Erythroblast (primary cell): ENCODE measurements around the gene NUMBL.
"Not testable (repeated sequence)": the region's sequence is repeated elsewhere in the genome, so short reads cannot be mapped to it uniquely, and the experiment has no call there.

ENCODE experiments used
- DNase-seq, 2 experiments: peaks; one replicate each; lab custom pipeline; 2025; lab: John Stamatoyannopoulos, UW
- GATA1 ChIP-seq: IDR thresholded peaks from 2 replicates; pipeline ENCODE4 v1.6.1; 2011; ENCODE audit warnings: low read depth, mild to moderate bottlenecking, control low read depth, low read length, moderate library complexity
- POLR2A ChIP-seq: IDR thresholded peaks from 2 replicates; pipeline ENCODE4 v1.6.1; 2011; ENCODE audit warnings: mild to moderate bottlenecking, low read length

Gene NUMBL

DNA sequence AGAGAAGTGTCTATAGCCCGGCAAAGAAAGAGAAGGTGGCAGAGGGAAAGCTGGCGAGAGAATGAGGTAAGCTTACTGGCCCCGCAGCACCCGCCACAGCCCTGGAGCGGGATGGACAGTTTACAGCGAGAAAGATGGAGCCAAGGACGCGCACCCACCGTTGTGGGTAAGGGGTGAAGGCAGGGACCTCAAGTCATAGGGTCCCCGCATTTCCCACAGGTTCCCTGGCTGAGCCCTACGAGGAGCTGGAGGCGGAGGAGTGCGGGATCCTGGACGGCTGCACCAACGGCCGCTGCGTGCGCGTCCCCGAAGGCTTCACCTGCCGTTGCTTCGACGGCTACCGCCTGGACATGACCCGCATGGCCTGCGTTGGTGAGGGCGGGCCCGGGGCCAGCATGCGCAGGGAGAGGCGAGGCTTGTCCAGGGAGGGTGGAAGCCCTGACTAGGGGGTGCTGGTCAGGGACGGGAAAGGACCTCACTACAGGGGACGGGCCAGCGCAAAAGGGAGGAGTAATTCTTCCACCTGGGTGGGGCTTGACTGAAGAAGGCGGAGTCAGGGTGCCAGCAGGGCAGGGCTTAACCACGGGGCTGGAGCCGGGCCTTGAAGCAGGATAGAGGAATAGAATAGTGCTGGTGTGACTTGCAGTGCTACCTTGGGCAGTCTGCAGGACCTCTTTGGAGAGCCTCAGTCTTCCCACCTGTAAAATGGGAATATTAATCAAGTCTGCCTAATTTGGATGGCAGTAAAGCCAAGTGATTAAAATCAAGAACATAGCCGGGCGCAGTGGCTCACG is 62.8 kb downstream of the NUMBL start:
- TF ChIP-seq GATA1 (no peak), POLR2A (no peak)

DNA sequence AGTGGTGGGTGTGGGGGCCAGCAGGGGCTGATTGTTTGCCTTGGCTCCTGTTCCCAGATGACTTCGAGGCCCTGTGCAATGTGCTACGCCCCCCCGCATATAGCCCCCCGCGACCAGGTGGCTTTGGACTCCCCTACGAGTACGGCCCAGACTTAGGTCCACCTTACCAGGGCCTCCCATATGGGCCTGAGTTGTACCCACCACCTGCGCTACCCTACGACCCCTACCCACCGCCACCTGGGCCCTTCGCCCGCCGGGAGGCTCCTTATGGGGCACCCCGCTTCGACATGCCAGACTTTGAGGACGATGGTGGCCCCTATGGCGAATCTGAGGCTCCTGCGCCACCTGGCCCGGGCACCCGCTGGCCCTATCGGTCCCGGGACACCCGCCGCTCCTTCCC is 63.5 kb downstream of the NUMBL start:
- no peak for DNase-seq
- TF ChIP-seq POLR2A (no peak), GATA1 (no peak)

More for the DNA sequence above, 62.8 kb downstream of the NUMBL start:
- DNase-seq, result no peak

DNA sequence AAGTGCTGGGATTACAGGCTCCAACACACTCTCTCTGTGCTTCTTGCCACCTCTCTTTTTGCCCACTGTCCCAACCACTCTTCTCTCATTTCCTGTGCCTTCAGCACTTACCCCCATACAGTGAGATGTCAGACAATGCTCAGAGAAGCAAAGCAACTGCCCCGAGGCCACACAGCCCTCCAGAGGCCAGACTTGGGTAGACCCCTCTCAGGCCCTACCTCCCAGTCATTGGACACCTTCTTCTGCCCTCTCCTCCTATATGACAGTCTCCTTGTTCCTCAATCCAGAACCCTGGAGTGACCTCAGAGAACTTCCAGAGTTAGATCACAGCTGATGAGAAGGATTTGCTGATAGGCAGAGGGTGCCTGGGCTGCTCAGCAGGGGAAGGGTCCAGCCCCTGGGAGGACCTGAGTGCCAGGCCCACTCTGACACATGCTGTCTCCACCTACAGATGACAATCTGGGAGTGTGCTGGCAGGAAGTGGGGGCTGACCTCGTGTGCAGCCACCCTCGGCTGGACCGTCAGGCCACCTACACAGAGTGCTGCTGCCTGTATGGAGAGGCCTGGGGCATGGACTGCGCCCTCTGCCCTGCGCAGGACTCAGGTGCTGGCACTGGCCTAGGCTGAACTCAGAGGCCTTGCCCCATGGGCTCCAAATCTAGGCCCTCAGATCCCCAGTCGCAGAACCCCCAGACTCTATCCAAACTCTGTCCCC is 64.9 kb downstream of the NUMBL start:
- DNase-seq, result no peak
- TF ChIP-seq GATA1 (no peak), POLR2A (no peak)

DNA sequence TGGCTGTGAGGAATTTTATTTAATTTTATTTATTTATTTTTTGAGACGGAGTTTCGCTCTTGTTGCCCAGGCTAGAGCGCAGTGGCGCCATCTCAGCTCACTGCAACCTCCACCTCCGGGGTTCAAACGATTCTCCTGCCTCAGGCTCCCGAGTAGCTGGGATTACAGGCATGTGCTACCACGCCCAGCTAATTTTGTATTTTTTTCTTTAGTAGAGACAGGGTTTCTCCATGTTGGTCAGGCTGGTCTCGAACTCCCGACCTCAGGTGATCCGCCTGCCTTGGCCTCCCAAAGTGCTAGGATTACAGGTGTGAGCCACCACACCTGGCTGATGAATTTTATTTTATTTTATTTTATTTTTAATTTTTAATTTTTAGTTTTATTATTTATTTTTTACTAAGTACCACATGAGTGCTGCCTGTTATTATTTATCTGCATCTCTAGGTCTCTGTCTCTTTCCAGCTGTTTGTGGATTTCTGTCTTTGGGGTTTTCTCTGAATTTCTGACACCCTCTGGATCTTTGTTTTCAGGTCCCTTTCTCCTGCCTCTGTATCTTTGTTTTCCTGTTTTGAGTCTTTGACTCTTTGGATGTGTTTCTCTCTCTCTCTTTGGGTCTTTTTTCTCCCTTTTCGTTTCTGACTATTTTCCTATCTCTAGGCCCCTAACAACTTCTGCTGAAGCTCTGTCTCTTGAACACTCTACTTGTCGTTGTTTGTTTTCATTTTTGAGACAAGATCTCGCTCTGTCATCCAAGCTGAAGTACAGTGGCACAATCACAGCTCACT is 65.9 kb downstream of the NUMBL start:
- DNase-seq, result not testable (repeated sequence)

DNA sequence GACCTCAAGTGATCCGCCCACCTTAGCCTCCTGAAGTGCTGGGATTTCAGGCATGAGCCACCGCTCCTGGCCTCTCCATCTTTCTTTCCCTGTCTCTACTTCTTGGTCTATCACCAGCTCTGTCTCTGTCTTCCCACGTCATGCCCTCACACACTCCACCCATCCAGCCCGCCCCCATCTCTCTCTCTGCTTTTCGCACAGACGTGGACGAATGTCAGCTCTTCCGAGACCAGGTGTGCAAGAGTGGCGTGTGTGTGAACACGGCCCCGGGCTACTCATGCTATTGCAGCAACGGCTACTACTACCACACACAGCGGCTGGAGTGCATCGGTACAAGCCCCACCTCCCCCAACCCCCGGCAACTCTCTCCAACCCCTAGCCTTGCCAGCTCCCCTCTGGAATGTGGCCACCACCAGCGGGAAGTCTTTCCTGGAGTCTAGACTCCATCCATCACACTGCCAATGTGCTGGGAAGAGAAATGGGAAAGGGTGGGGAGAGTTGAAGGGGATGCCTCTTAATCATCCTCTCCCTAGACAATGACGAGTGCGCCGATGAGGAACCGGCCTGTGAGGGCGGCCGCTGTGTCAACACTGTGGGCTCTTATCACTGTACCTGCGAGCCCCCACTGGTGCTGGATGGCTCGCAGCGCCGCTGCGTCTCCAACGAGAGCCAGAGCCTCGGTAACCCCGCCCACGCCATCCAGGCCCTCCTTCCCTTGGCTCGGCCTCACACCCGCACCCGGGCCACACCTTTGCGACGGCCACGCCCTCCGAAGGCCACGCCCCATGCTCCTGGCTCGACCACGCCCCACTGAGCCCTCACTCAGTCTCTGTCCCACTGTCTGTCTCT is 66.8 kb downstream of the NUMBL start:
- DNase-seq, result peak; percentile 67 to 73
- no peak for TF ChIP-seq POLR2A
- TF ChIP-seq GATA1, result no peak

DNA sequence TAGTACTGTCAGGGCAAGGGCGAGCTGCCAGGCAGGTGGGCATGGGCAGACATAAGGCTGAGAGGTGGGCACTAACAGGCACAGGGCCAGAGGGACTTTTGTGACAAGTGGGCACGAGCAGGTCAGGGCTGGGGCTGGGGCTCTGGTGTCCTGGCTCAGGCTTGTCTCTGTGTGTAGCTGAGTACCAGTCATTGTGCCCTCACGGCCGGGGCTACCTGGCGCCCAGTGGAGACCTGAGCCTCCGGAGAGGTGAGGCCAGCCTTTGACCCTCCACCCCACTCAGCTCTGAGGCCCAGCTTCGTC is 67.7 kb downstream of the NUMBL start:
- DNase-seq, result no peak
- TF ChIP-seq GATA1, result no peak
- no peak for TF ChIP-seq POLR2A

DNA sequence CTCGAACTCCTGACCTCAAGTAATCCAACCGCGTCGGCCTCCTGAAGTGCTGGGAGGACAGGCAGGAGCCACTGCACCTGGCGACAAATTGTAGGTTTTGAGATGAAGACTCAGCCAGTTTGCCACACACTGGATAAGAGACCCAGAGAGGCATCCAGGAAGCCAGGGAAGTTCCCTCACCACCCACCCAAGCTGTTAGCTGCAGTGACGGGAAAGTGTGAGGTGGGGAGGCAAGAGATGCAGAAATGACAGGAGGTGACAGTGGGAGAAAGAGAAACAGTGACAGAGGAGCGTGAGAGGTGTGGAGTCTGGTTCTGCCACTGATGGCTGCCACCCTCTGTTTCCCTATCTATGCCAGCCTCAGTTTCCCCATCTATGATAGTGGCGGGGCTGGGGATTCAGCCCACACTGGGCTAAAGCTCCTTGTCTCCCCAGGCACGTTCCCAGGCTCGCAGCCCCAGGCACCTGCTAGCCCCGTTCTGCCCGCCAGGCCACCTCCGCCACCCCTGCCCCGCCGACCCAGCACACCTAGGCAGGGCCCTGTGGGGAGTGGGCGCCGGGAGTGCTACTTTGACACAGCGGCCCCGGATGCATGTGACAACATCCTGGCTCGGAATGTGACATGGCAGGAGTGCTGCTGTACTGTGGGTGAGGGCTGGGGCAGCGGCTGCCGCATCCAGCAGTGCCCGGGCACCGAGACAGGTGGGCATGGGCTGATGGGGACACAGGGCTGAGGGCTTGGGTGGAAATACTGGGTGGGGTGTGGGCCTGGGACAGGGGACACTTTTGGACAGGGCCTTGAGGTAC is 68.3 kb downstream of the NUMBL start:
- TF ChIP-seq GATA1, result no peak
- no peak for TF ChIP-seq POLR2A

DNA sequence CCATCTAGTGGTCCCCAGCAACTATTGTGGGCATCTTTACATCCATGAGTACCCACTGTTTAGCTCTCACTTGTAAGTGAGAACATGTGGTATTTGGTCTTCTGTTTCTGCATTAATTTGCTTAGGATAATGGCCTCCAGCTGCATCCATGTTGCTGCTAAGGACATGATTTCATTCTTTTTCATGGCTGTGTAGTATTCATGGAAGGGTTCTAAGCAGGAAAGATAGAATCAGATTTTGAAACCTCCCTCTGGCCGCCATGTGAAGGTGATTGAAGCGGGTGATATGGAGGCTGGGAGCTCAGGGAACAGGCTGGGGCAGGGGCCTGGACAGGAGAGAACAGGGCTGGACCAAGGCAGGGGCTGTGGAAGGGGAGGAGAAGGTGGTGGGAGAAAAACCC is 69.2 kb downstream of the NUMBL start:
- TF ChIP-seq GATA1, result no peak
- TF ChIP-seq POLR2A, result no peak
- DNase-seq, result no peak

More for the DNA sequence above, 68.3 kb downstream of the NUMBL start:
- no peak for DNase-seq

DNA sequence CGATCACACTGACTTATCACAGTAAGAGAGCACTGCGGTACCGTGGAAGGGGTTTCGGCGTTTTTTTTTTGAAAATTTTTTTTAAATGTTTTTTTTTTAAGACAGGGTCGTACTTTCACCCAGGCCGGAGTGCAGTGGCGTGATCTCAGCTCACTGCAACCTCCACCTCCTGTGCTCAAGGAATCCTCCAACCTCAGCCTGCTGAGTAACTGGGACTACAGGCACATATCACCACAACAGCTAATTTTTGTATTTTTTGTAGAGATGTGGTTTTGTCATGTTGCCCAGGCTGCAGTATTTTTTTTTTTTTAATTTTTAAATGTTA is 70.3 kb downstream of the NUMBL start:
- TF ChIP-seq GATA1 (no peak), POLR2A (no peak)
- no peak for DNase-seq

DNA sequence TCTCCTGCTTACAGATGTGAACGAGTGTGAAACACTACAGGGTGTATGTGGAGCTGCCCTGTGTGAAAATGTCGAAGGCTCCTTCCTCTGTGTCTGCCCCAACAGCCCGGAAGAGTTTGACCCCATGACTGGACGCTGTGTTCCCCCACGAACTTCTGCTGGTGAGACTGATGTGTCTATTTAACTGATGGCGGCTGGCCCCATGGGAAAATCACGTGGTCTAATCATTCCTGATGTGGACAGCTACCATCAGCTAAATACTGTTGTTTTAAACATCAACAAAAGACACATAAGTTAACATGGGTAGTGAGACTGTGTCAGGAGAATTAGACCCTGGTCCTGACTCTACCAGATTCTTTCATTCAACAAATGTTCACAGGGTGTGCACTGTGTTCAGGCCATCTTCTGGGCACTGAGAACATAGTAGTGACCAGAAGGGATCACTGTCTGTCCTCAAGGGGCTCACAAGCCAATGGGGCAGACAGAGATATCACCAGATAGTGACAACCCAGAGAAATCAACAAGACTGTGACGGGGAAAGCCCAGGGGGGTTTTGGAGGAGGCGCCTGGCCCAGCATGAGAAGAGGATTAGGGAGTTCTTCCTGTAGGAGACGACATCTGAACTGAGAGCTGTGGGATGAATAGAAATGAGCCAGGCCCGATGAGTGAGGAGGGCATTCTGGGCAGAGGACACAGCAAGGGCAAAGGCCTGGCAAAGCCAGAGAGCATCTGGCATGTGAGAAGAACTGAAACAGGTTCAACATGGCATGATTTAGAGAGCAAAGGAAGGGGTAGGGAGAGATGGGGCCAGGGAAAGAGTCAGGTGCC is 70.9 kb downstream of the NUMBL start:
- no peak for DNase-seq
- TF ChIP-seq POLR2A (no peak), GATA1 (no peak)

DNA sequence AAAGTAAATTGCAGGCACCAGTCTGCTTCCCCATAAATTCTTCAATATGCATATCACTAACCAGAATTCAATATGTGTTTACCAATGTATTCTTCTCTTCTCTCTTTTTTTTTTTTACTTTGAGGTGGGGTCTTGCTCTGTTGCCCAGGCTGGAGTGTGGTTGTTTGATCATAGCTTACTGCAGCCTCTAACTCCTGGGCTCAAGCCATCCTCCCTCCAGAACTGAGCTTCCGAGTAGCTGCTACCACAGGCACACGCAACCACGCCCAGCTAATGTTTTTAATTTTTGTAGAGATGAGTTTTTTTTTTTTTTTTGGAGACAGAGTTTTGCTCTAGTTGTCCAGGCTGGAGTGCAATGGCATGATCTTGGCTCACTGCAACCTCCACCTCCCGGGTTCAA is 72.5 kb downstream of the NUMBL start:
- DNase-seq, result no peak
- TF ChIP-seq GATA1 (no peak), POLR2A (no peak)

DNA sequence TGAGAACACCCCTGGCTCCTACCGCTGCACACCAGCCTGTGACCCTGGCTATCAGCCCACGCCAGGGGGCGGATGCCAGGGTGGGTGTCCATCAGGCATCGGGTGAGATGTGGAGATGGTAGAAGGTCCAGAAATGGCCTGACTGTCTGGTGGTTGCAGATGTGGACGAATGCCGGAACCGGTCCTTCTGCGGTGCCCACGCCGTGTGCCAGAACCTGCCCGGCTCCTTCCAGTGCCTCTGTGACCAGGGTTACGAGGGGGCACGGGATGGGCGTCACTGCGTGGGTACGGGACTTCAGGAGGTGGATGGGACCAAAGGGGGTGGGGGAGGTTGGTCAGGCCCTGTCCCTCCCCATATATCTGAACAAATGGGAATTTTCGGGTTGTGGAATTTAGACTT is 73.5 kb downstream of the NUMBL start:
- DNase-seq, result no peak
- TF ChIP-seq POLR2A (no peak), GATA1 (no peak)
